Measurements from ENCODE around the gene PRUNE2. TPM values are rescaled to one million over a fixed set of nuclear protein-coding genes. Genes with fewer than 3 reads are reported as not detected.

Gene PRUNE2
- total and polyA plus RNA-seq, 4 donors, result 1.3 to 4.5 (median 1.6) TPM

GRCh38 chr9:76701441-76702039 lies 204.4 kb downstream of the PRUNE2 start:
- Histone ChIP-seq H3K27ac (ENCODE audit: low read depth in 1 of 2, low read length in 2 of 2) (no peak overlapping the region), H3K4me3 (ENCODE audit: low read depth in 1 of 3, low read length in 3 of 3) (no peak overlapping the region), H3K4me1 (ENCODE audit: control insufficient read depth in 4 of 4, insufficient read depth in 4 of 4, low read length in 3 of 4) (no peaks in the 10 kb centered on the region), H3K27me3 (ENCODE audit: control insufficient read depth in 4 of 4, insufficient read depth in 4 of 4, low read length in 3 of 4) (peaks cover 0 to 10% (median 1%) of the 10 kb centered on the region in 4 donors), H3K9ac (ENCODE audit: low read depth in 1 of 2, low read length in 2 of 2) (no peak overlapping the region), H3K36me3 (ENCODE audit: control insufficient read depth in 4 of 4, insufficient read depth in 3 of 4, low read depth in 1 of 4, low read length in 3 of 4) (no peaks in the 10 kb centered on the region), H3K9me3 (ENCODE audit: control insufficient read depth in 4 of 4, low read length in 3 of 4) (no peaks in the 10 kb centered on the region)
- WGBS, result 59% methylated on average over 3 of the region's 3 CpGs
- no peak for DNase-seq (ENCODE audit: low spot score)
- no peak for TF ChIP-seq RAD21 (IDR thresholded peaks at IDR 0.05)
- no peak for TF ChIP-seq NR2F2 (IDR thresholded peaks at IDR 0.05)
- TF ChIP-seq, protein P1, sequence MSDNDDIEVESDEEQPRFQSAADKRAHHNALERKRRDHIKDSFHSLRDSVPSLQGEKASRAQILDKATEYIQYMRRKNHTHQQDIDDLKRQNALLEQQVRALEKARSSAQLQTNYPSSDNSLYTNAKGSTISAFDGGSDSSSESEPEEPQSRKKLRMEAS (IDR thresholded peaks at IDR 0.05), result no peak
- no peak for TF ChIP-seq RXRA (IDR thresholded peaks at IDR 0.05)
- no peak for TF ChIP-seq YY1 (IDR thresholded peaks at IDR 0.05)
- TF ChIP-seq, protein P2, sequence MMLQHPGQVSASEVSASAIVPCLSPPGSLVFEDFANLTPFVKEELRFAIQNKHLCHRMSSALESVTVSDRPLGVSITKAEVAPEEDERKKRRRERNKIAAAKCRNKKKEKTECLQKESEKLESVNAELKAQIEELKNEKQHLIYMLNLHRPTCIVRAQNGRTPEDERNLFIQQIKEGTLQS (IDR thresholded peaks at IDR 0.05), result no peak
- TF ChIP-seq REST (IDR thresholded peaks at IDR 0.05), result no peak
- TF ChIP-seq HNF4A (conservative IDR thresholded peaks at IDR 0.05), result no peak
- TF ChIP-seq HNF4G (IDR thresholded peaks at IDR 0.05), result no peak
- no peak for TF ChIP-seq SP1 (IDR thresholded peaks at IDR 0.05)

DNA sequence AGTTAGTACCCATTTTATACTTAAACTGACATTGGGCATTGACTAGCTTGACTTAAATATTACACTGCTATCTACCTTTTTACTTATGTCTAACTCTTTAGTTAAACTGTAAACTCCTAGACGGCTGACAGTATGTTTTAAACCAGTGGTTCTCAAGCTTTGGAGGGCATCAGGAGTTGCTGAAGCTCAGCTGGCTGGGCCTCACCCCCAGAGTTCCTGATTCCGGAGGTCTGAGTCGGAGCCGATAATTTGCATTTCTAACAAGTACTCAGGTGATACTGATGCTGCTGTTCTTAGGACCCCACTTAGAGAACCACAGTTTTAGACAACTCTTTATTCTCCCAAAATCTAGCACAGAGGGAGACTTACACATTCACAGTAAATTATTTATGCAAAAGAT lies 205.0 kb downstream of the PRUNE2 start:
- Histone ChIP-seq H3K4me1 (ENCODE audit: control insufficient read depth in 4 of 4, insufficient read depth in 4 of 4, low read length in 3 of 4) (no peaks in the 10 kb centered on the region), H3K9ac (ENCODE audit: low read depth in 1 of 2, low read length in 2 of 2) (no peak overlapping the region), H3K27ac (ENCODE audit: low read depth in 1 of 2, low read length in 2 of 2) (no peak overlapping the region), H3K9me3 (ENCODE audit: control insufficient read depth in 4 of 4, low read length in 3 of 4) (no peaks in the 10 kb centered on the region), H3K4me3 (ENCODE audit: low read depth in 1 of 3, low read length in 3 of 3) (no peak overlapping the region), H3K27me3 (ENCODE audit: control insufficient read depth in 4 of 4, insufficient read depth in 4 of 4, low read length in 3 of 4) (peaks cover 0 to 12% (median 1%) of the 10 kb centered on the region in 4 donors), H3K36me3 (ENCODE audit: control insufficient read depth in 4 of 4, insufficient read depth in 3 of 4, low read depth in 1 of 4, low read length in 3 of 4) (no peaks in the 10 kb centered on the region)
- TF ChIP-seq TAF1 (conservative IDR thresholded peaks at IDR 0.05) (no peak), GABPA (IDR thresholded peaks at IDR 0.05 in 1 of 2, conservative IDR thresholded peaks at IDR 0.05 in 1 of 2) (no peak), REST (IDR thresholded peaks at IDR 0.05) (no peak)
- DNase-seq (ENCODE audit: low spot score), result no peak
- WGBS, result 73% methylated on average over 4 of the region's 4 CpGs
